GM13977 (cell line): ENCODE results near the gene CAB39L.

Source experiments
- DNase-seq: peaks from one replicate; pipeline ENCODE4 v3.0.0; 2012; ENCODE audit warnings: low spot score
- in situ Hi-C: fragments of 300-500 bp; cut with MboI; formaldehyde crosslinking; loops from one replicate; pipeline ENCODE4 v1.12.0; 2022; ENCODE audit warnings: low sequenced_read_pairs, low pct_unique_long_range_greater_than_20kb, mixed read lengths, inconsistent platforms; ENCODE audit not compliant: unreplicated experiment
- TF ChIP-seq, protein P1 (sequence below): IDR thresholded peaks from 2 replicates; pipeline ENCODE4 v1.5.1; 2012; ENCODE audit warnings: mild to moderate bottlenecking, control low read depth; ENCODE audit not compliant: insufficient read depth; ENCODE audit errors: extremely low read depth, missing control alignments

CAB39L gene

DNA sequence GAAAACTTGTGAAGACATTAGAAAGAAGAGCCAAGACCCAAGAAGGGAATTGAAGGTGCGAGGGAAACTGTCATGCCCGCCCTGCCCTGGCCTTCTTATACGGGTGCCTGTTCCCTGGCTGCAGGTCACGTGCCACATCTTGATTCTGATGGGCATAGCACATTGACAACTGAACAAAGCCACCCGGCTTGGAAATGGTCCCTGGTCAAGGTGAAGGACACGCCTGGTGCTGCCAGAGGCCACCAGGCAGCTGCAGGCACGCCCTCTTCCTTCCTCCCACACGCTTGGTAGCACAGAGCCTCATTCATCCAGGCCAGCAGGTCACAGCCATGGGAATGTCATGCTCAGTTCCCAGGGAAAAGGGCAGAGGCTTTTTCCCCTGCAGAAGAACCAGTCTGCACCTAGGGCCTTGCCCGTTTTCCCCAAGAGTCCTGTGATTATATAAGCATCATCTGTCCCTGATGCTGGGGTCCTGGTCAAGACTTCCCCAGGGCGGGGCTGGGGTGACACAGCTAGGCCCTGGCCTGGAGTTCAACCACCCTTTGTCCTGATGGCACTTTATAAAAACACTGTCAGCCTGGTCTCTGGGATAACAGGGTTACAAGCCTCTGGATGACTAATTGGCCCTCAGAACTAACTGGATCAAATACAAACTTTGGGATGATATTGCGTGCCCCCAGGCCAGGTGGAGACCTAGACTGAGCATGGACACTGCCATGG, 140.2 kb downstream of the CAB39L start:
- DNase-seq: no peak
- TF ChIP-seq, protein P1, sequence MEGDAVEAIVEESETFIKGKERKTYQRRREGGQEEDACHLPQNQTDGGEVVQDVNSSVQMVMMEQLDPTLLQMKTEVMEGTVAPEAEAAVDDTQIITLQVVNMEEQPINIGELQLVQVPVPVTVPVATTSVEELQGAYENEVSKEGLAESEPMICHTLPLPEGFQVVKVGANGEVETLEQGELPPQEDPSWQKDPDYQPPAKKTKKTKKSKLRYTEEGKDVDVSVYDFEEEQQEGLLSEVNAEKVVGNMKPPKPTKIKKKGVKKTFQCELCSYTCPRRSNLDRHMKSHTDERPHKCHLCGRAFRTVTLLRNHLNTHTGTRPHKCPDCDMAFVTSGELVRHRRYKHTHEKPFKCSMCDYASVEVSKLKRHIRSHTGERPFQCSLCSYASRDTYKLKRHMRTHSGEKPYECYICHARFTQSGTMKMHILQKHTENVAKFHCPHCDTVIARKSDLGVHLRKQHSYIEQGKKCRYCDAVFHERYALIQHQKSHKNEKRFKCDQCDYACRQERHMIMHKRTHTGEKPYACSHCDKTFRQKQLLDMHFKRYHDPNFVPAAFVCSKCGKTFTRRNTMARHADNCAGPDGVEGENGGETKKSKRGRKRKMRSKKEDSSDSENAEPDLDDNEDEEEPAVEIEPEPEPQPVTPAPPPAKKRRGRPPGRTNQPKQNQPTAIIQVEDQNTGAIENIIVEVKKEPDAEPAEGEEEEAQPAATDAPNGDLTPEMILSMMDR: no peak
- in situ Hi-C loops: loop anchor here (10.0 to 25.0 kb wide), 2 partner anchors 311 to 534 kb away; no protein-coding TSS in a partner anchor

DNA sequence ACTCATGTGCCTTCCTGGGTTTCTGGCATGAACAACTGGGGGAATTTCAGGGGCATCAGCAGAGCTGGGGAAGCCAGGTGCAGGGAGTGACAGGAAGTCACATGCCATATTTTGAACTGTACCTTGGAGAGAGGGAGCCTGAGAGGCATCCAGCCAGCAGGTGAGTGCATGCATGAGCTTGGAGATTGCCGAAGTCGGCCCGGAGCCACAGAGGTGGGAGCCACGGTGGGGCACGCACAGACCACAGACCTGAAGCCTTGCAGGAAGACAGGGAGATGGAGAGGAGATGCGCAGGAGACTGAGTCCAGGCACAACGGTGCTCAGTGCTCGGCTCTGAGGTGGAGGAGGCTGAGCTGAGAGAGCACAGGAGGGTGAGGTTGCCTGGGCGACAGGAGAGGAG, 141.0 kb downstream of the CAB39L start:
- DNase-seq: no peak
- TF ChIP-seq, protein P1: no peak
- in situ Hi-C loops: loop anchor here (10.0 to 25.0 kb wide), 2 partner anchors 312 to 534 kb away; no protein-coding TSS in a partner anchor

DNA sequence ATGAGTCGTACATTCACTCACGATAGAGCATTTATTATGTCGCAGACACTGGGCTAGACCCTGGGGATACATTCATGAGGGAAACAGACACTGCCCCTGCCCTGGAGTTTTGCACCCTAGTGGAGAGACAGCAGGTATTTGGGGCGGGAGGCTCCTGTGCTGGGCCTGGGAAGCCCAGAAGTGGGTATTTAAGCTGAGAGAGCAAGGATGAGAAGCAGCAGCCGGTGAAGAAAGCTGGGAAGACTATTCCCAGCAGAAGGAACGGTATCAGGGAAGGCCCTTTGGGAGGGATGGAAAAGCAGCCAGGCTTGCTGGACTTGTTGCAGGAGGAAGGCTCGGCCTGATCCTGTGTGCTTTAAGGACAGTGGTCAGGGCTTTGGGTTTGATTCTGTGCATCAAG, 141.6 kb downstream of the CAB39L start:
- TF ChIP-seq, protein P1: no peak
- DNase-seq: no peak
- in situ Hi-C loops: loop anchor here (10.0 to 25.0 kb wide), 2 partner anchors 313 to 535 kb away; no protein-coding TSS in a partner anchor

DNA sequence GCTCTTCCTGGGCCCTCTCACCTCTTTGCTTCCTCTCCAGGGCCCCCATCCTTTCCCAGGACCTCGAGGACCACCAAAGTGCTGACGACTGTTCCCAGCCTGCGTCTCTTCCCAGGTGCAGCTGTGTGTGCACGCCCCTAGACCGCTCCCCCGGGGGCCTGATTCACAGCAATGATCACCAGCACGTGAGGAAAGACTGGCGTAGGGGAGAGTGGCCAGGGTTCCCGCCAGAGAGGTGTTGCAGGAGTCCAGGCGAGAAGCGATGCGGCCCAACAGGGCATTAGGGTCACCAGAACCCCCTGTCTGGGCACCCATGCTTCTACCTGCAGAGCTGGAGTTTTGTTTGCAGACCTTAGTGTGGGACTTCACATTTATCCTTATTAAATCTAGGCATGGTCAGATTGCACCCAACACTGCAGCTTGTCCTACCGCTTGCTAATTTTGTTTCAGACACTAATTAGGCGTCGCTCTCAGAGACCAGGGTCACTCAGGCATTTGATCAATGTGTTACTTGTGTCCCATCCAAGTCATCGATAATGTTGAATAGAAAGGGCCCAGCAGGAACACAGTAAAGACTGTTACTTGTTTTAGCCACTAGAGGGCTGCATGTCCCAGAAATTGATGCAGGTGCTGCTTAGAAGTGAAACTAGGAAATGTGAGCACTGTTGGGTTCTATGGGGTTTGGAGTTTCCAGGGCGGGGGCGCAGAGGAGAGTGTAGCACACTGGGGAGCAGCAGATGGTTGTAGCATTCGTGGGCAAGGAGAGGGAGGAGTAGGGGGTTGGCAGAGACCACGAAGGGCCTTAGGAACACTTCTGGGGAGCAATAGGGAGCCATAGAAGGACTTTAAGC, 142.9 kb downstream of the CAB39L start:
- peak; percentile 84 for DNase-seq
- in situ Hi-C loops: loop anchor here (10.0 to 25.0 kb wide), 2 partner anchors 314 to 536 kb away; no protein-coding TSS in a partner anchor
- TF ChIP-seq, protein P1: peak; percentile 84

DNA sequence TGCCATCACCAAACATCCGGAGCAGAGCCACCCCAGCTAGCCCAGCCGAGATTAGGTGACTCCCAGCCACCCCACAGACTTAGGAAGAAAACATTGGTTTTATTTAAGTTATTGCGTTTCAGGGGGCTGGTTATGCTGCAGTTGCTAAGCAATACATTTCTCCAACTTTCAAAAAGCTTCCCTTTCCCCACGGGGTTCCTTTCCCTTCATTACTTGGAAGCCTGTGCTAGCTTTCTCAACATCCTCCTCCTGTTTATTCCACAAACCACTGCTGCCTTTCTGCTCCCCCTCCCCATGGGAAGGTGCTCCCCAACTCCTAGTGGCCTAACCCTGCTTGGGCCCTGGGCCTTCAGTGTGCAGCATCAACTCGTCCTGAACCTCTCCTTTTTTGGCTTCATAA, 143.6 kb downstream of the CAB39L start:
- TF ChIP-seq, protein P1: no peak
- in situ Hi-C loops: loop anchor here (10.0 to 25.0 kb wide), 2 partner anchors 315 to 537 kb away; no protein-coding TSS in a partner anchor
- DNase-seq: no peak

DNA sequence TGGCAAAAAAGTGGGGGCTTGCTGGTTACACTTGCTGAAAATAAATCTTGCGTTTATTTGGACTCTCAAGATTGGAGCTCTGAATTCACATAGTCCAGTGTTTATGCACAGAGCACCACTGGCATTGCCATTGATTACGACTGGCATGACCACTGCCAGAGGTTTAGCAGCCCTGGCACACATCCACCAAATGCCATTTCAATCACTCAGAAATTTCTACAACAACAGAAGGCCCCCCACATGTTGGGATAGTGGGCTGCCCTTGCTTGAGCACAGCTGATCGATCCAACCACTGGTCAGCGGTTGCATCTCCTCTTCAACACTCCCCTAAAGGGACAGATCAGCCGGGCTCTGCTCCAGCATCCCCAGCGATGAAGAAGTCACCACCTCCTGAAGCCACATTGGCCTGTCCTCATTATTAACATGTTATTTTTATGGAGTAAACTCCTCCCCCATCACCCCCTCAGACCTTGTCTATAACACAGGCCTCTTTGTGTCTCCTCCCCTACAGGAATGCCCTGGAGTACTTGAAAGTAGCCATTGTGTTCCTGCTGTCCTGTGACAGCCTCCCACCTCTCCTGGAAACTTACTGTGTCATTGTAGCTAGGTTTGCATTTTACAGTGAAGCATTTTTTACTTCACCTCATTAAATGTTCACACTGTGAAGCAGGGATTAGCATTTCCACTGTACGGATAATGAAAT, 144.8 kb downstream of the CAB39L start:
- in situ Hi-C loops: no loop called here
- no peak for DNase-seq
- TF ChIP-seq, protein P1: no peak
